ENCODE measurements around the gene ITGB5.

The ITGB5 gene

DNA sequence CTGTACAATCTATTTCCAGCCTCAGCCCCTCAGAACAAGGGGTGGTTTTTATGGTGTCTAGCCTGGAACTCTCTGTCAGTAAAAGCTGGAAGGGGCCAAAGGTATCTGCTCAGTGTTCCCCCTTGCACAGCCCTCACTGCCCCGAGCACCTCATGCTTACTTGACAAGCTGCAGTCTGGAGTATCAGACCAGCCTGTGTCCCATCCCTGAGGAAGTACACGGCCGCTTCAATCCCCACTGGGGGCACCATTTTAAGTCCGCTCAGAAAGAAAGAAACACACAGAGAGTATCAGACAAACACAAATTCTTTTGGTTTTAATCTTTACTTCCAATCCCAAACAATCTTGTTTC lies 124.5 kb downstream of the ITGB5 start:
- DNase-seq (ENCODE audit: extremely low spot score), result no peak
- ChIA-PET CTCF (interaction anchor here (0.9 to 6.9 kb wide), 11 partner anchors 6 to 823 kb away, joined by 3 to 215 read pairs (median 7); no protein-coding TSS in a partner anchor), POLR2A (no interaction called here)
- TF ChIP-seq, protein P1, sequence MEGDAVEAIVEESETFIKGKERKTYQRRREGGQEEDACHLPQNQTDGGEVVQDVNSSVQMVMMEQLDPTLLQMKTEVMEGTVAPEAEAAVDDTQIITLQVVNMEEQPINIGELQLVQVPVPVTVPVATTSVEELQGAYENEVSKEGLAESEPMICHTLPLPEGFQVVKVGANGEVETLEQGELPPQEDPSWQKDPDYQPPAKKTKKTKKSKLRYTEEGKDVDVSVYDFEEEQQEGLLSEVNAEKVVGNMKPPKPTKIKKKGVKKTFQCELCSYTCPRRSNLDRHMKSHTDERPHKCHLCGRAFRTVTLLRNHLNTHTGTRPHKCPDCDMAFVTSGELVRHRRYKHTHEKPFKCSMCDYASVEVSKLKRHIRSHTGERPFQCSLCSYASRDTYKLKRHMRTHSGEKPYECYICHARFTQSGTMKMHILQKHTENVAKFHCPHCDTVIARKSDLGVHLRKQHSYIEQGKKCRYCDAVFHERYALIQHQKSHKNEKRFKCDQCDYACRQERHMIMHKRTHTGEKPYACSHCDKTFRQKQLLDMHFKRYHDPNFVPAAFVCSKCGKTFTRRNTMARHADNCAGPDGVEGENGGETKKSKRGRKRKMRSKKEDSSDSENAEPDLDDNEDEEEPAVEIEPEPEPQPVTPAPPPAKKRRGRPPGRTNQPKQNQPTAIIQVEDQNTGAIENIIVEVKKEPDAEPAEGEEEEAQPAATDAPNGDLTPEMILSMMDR (IDR thresholded peaks at IDR 0.05; ENCODE audit: control extremely low read depth, extremely low read depth, low read depth, missing control alignments), result no peak

DNA sequence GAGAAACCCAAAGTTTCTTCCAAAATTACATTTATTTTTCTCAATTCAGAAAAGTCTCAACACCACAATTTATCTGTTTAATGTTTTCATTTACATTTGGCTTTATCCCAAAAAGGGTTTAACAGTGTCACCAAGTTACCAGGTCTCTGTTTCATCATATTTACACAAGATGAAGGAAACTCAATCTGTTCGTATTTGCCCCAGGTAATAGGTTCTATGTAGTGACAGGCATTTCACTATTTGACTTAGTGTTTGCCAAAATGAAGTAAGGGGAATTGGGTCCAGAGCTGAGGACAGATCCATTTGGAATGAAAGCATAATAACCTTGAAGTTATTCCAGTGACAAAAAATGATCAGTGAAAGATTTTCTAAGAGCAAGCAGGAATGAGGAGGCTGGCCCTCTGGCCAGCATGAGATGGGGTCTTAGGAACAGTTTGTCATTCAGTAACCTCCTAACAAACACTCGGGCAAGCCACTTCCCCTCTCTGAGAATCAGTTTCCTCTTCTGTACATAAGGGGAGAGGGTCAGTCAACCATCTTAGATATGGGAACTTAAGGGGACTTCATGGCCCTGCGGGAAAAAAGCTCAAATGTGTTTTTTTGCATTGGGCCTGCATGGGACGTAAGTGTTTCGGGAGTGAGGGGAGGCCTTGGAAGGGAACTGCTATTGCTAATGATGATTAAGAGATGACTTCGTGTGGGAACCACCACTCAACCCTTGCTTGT lies 125.1 kb downstream of the ITGB5 start:
- TF ChIP-seq, protein P1 (IDR thresholded peaks at IDR 0.05; ENCODE audit: control extremely low read depth, extremely low read depth, low read depth, missing control alignments), result no peak
- ChIA-PET CTCF (interaction anchor here (0.9 to 6.9 kb wide), 31 partner anchors 7 to 824 kb away, joined by 3 to 215 read pairs (median 6); no protein-coding TSS in a partner anchor), POLR2A (no interaction called here)
- DNase-seq (ENCODE audit: extremely low spot score), result no peak

DNA sequence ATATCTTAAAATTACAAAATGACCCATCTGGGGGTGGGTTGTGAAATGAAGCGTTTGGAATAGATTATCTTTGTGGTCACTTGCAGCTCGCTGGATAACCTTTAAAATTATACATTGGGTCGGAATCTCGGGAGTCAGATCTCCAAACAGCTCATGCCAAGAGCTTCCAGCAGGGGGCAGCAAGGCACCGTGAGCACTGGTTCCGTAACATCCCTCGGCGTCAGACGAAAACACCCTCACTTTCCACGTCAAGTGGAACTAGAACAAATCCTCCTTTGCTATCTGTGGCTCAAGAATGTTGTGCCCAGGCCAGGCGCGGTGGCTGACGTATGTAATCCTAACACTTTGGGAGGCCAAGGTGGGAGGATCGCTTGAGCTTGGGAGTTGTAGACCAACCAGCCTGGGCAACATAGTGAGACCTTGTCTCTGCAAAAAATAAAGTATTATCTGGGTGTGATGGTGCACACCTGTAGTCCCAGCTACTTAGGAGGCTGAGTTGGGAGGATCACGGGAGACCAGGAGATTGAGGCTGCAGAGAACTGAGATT lies 125.8 kb downstream of the ITGB5 start:
- DNase-seq (ENCODE audit: extremely low spot score), result peak; percentile 81
- CTCF ChIA-PET, result interaction anchor here (0.6 to 6.9 kb wide), 58 partner anchors 8 to 869 kb away, joined by 3 to 215 read pairs (median 5); partner anchors contain the start of gene MUC13
- POLR2A ChIA-PET, result interaction anchor here (0.6 kb wide), 1 partner anchor 140 kb away, joined by 3 read pairs; no protein-coding TSS in a partner anchor
- TF ChIP-seq, protein P1 (IDR thresholded peaks at IDR 0.05; ENCODE audit: control extremely low read depth, extremely low read depth, low read depth, missing control alignments), result peak; percentile 89

DNA sequence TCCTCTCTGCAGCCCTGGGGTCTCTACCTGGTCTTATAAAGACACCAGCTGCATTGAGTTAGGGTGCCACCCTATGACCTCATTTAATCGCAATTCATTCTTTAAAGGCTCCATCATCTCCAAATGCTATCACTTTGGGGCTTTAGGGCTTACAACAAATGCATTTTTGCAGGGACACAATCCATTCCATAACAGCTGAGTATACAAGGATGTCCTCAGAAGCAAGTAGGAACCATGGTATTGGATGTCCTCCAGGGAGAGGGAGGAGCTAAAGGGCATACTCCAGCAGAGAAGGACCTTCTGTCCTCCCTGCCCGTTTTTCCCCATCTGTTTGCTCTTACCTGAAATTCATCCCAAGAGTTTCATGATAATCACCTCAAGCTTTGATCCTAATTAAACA lies 126.6 kb downstream of the ITGB5 start:
- ChIA-PET POLR2A (interaction anchor here (0.6 kb wide), 1 partner anchor 141 kb away, joined by 3 read pairs; no protein-coding TSS in a partner anchor), CTCF (interaction anchor here (0.6 to 6.9 kb wide), 58 partner anchors 8 to 870 kb away, joined by 3 to 215 read pairs (median 5); partner anchors contain the start of gene MUC13)
- DNase-seq (ENCODE audit: extremely low spot score), result no peak
- TF ChIP-seq, protein P1 (IDR thresholded peaks at IDR 0.05; ENCODE audit: control extremely low read depth, extremely low read depth, low read depth, missing control alignments), result no peak

DNA sequence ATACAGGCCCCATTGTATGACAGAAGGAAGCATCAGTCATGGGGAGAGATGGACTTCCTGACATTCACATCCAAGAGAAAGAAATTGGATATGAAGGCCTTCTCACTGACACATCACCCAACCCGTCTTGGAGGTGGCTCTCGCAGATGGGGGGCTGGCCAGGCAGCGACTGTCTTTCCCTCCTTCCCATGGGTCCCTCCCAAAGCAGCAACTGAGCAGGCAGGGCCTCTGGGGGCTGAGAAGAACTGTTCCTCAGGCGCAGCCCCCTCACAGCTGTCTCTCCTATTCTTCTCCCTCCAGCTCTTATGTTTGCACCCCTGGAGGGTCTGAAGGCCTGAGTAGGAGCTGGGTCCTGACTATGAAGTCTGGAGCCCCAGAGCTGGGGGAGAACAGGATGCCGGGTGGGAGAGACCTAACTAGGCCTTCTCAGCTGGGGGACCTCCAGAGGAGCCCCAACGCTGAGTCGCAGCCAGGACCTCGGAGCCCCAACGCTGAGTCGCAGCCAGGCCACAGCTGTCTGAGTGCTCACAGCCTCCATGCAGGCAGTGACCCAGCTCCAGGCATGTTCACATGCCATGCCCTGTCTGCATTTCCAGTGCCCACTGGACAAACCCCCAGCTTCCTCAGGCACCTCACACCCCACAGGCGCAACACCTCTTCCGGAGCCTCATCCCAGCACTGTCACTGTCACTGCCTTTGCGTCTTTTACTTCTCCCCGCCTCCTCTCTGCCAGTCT lies 127.3 kb downstream of the ITGB5 start:
- DNase-seq (ENCODE audit: extremely low spot score), result no peak
- CTCF ChIA-PET, result interaction anchor here (1.0 to 6.9 kb wide), 29 partner anchors 9 to 826 kb away, joined by 3 to 215 read pairs (median 8); partner anchors contain the start of gene MUC13
- TF ChIP-seq, protein P1 (IDR thresholded peaks at IDR 0.05; ENCODE audit: control extremely low read depth, extremely low read depth, low read depth, missing control alignments), result no peak
- POLR2A ChIA-PET, result no interaction called here

Data from GM10248 (cell line).